ENCODE measurements around the gene ZCCHC3.
A peak's percentile ranks its signal among the peaks of the same experiment; 100 is the strongest.

The ZCCHC3 gene

DNA sequence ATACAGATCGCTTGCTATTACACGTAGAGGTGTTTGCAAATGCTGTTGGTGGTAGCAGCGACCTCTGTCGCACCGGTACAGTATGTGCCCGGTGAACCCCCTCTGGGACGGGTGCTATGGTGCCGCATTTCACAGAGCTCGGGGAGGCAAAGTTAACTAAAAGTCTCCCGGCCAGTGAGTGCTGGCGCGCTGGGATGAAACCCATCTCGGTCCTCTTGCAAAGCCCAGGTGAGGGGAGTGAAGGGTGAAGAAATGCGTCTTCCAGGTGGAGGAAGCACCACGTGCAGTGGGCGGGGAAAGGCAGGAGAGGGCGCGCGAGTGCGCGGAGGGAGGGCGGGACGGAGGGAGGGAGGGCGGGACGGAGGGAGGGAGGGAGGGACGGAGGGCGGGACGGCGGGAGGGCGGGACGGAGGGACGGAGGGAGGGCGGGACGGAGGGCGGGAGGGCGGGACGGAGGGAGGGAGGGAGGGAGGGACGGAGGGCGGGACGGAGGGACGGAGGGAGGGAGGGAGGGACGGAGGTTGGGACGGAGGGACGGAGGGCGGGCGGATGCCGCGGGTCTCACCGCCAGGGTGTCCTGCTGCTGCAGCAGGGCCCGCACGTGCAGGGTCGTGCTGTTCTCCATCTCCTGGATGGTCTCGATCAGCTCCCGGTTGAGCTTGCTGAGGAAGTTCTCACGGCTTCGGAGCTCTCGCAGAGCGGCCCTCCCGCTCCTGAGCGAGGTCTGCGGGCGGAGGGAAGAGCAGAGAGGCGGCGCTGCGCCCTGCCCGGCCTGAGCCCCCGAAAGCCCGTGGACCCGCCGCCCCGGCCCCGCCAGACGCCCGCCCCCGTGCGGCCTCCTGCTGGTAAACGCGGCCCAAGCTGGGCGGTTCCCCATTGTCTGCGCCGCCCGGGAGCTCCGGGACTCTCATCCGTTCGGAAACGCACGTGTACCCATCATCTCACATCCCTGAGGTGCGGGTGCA is 18.5 kb upstream of the ZCCHC3 start:
- FAIRE-seq (no peak), DNase-seq (ENCODE audit: extremely low spot score, insufficient read length, low read depth) (no peak)

DNA sequence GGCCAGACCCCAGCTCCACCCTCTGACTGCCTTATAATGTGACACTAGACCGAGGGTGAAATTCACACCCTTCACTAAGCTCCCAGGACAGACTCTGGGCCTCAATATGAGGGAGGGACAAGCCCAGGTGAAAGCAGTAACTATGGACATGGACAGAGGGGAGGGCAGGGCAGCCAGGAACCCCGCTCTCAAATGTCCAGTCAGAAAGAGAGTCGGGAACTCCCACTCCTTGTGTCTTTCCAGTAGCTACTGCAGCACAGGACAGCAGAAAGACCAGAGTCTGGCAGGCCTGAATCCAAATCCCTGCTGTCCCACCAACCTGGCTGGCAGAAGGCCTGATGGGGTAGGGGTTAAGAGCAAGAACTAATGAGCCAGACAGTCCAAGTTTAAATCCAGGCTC is 13.2 kb upstream of the ZCCHC3 start:
- DNase-seq (ENCODE audit: extremely low spot score, insufficient read length, low read depth) (no peak), FAIRE-seq (no peak)

GRCh38 chr20:286508-286907 is 10.9 kb upstream of the ZCCHC3 start:
- DNase-seq (ENCODE audit: extremely low spot score, insufficient read length, low read depth) (no peak), FAIRE-seq (no peak)

DNA sequence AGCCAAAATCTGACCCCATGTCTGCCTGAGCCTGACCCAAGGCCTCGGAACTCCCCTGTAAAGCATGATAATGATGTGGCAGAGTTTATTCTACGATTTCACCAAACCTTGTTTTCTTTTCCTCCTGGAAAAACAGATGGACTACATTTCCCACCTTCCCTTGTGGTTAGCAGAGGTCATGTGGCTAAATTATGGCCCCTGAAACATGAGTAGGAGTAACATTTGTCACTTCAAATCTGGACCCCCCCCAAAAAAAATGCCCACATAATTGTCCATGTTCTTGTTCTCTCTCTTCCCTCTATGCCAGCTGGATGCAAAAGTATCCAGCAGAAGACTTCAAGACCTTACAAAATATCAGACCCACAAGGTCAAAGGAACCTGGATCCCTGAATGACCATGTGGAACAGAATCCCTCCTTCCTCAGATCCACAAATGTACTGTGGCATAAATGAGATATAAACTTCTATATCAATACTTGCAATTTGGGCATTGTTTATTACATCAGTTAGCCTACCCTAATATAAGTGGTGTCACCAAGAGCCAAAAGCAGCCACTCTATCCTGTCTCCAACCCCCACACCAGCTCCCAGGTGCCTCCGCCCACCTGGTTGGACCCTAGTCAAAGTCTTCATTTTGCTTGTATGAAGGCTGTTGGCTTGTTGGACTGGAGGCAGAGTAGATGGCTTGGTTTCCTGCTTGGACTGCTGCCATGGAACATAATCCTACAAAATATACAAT is 8.2 kb upstream of the ZCCHC3 start:
- FAIRE-seq, result no peak
- DNase-seq (ENCODE audit: extremely low spot score, insufficient read length, low read depth), result no peak

GRCh38 chr20:289693-290083 is 7.7 kb upstream of the ZCCHC3 start:
- FAIRE-seq, result peak; percentile 24
- DNase-seq (ENCODE audit: extremely low spot score, insufficient read length, low read depth), result no peak

GRCh38 chr20:290084-290831 is 7.1 kb upstream of the ZCCHC3 start, which contains the start of gene C20orf96:
Gene C20orf96 (minus strand): TSS chr20:290750. CDS start chr20:290610, 140 bp downstream.
- FAIRE-seq, result peak; percentile 92
- peak; percentile 96 for DNase-seq (ENCODE audit: extremely low spot score, insufficient read length, low read depth)

DNA sequence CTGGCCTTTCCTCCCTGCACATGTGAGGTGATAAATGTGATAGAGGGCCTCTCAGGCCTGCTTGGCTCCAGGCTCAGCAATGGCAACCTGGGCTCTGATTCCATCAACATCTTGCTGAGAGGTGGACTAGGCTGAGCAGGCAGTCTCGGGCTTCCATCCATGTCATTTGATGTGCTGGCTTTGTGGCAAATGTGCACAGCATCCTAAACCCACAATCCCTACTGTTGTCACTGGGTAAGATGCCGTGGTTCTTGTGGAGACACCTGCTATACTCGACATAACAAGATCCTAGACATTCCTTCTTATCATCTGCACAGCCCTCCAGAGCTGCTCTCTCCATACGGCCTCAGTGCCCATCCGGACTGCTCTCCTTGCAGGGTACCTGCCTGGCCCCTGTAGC is 2.8 kb upstream of the ZCCHC3 start:
- DNase-seq (ENCODE audit: extremely low spot score, insufficient read length, low read depth) (no peak), FAIRE-seq (no peak)

DNA sequence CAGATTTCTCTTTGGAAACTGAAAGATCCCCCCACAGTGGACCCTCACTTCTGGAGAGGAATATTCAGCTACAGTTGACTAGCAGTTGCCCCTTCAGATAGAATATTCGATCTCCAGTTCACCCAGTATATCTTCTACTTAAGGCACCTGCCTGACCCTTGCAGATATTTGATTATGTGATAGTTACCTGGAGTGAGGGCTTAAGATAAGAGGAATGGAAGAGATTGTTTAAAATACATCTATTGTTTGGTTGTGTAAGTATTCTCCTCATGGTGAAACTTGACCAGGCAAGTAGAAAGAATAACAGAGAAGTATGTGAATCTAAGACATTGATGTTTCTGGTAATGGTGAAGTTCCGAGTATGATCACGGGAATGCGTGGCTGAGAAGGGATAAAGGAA is 1.6 kb upstream of the ZCCHC3 start:
- no peak for FAIRE-seq
- no peak for DNase-seq (ENCODE audit: extremely low spot score, insufficient read length, low read depth)

DNA sequence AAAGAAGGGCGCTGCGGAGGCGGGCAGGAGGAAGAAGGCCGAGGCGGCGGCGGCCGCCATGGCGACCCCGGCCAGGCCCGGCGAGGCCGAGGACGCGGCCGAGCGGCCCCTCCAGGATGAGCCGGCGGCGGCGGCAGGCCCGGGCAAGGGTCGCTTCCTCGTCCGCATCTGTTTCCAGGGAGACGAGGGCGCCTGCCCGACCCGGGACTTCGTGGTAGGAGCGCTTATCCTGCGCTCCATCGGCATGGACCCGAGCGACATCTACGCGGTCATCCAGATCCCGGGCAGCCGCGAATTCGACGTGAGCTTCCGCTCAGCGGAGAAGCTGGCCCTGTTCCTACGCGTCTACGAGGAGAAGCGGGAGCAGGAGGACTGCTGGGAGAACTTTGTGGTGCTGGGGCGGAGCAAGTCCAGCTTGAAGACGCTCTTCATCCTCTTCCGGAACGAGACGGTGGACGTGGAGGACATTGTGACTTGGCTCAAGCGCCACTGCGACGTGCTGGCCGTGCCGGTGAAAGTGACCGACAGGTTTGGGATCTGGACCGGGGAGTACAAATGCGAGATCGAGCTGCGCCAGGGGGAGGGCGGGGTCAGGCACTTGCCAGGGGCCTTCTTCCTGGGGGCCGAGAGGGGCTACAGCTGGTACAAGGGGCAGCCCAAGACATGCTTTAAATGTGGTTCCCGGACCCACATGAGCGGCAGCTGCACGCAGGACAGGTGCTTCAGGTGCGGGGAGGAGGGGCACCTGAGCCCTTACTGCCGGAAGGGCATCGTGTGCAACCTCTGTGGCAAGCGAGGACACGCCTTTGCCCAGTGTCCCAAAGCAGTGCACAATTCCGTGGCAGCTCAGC is 780 bp downstream of the ZCCHC3 start:
- peak; percentile 72 for FAIRE-seq
- no peak for DNase-seq (ENCODE audit: extremely low spot score, insufficient read length, low read depth)

DNA sequence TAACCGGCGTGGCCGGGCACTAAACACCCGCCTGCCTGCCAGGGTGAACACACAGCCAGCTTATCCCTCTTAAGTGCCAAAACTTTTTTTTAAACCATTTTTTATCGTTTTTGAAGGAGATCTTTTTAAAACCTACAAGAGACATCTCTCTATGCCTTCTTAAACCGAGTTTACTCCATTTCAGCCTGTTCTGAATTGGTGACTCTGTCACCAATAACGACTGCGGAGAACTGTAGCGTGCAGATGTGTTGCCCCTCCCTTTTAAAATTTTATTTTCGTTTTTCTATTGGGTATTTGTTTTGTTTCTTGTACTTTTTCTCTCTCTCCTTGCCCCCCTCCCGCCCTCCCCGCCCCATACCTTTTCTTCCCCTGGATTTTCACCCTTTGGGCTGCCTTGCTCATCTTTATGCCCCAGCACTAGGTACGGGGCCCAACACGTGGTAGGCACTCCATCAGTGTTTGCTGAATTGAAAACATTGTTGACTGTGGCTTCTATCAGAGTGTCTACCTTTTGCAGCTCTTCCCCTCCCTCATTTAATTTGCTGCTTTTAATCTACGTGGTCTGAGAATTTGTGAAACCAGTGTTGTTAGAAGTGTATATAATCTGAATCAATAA is 1.5 kb downstream of the ZCCHC3 start:
- no peak for FAIRE-seq

GRCh38 chr20:300345-300990 is 3.1 kb downstream of the ZCCHC3 start:
- DNase-seq (ENCODE audit: extremely low spot score, insufficient read length, low read depth), result no peak
- FAIRE-seq, result peak; percentile 31

More for the DNA sequence above, 1.5 kb downstream of the ZCCHC3 start:
- DNase-seq (ENCODE audit: extremely low spot score, insufficient read length, low read depth), result no peak

DNA sequence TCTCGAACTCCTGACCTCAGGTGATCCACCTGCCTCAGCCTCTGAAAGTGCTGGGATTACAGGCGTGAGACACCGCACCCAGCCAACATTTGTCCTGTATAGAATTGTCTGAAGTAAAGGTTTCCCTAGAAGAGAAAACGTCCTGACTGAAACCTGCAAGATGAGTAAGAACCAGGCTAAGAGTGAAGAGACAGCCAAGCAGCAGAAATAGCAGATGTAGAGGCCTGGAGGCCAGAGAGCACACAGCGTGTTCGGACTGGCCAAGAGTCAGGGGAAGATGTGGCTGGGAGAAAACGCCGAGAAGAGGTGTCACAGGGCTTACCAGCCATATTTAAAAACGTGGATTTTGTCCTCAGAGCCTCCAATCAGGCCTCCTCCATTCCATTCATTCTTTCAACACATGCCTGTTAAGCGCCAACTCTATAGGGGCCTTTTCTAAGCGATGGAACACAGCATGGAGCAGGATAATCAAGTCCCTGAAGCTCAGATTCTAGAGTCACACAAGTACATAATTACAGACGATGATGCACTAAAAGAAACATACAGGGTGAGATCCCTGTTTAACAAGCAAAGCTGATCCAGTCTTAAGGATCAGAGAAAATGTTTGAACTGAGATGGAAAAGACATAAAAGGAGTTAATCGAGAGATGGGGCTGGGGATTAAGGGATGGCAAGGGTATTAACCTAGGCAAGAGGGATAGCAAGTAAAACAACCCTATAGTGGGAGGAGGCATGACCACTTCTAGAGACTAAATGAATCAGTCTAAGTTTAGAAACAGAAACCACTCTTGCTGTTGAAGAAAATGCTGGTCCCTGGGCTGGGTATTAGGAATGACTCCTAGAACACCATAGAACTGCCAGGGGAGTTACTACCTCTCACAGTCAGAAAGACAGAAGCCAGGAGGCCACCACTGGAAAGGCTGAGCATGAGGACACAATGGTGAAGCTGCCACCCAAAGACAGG is 4.8 kb downstream of the ZCCHC3 start:
- DNase-seq (ENCODE audit: extremely low spot score, insufficient read length, low read depth), result no peak
- no peak for FAIRE-seq

DNA sequence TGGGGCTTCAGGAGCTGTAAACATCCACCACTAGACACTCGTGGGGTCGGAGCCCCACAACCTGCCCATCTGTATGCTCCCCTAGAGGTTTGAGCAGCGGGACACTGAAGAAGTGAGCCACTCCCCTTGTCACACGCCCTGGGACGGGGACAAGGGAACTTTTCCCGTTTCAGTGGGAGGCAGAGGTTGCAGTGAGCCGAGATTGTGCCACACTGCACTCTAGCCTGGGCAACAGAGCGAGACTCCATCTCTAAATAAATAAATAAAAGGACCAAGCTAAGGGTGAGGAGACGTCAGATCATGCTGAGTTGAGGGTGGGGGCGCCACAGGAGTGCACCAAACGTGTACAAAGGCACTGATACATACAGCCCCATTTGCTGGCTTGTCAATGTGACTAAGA is 8.4 kb downstream of the ZCCHC3 start:
- DNase-seq (ENCODE audit: extremely low spot score, insufficient read length, low read depth) (no peak), FAIRE-seq (no peak)

GRCh38 chr20:308427-309038 is 11.2 kb downstream of the ZCCHC3 start:
- FAIRE-seq (no peak), DNase-seq (ENCODE audit: extremely low spot score, insufficient read length, low read depth) (no peak)

GRCh38 chr20:309306-309840 is 12.0 kb downstream of the ZCCHC3 start:
- FAIRE-seq (no peak), DNase-seq (ENCODE audit: extremely low spot score, insufficient read length, low read depth) (no peak)

- FAIRE-seq (peak; percentile 80), DNase-seq (ENCODE audit: extremely low spot score, insufficient read length, low read depth) (peak; percentile 81)
Measured at GRCh38 chr20:309841-310644, 12.7 kb downstream of the ZCCHC3 start.
